HG02870 (cell line): ENCODE measurements around the gene RNASE8.
"Not testable (repeated sequence)": the region's sequence is repeated elsewhere in the genome, so short reads cannot be mapped to it uniquely, and the experiment has no call there.

Source experiments
- ATAC-seq: cut with Tn5 transposase; IDR thresholded peaks from one replicate; pipeline ENCODE4 v1.9.1; 2021; ENCODE audit warnings: mild to moderate bottlenecking, moderate library complexity; ENCODE audit not compliant: unreplicated experiment

RNASE8 gene

GRCh38 chr14:21057803-21058675, at the start of gene RNASE8:
RNASE8 (plus strand) TSS chr14:21057822; CDS start chr14:21057893, 71 bp downstream.
- ATAC-seq: no peak

- ATAC-seq: not testable (repeated sequence)
These were observed 47.9 kb upstream of the RNASE8 start for GRCh38 chr14:21009721-21010120.

GRCh38 chr14:21011136-21011535, 46.5 kb upstream of the RNASE8 start:
- ATAC-seq: no peak

GRCh38 chr14:21014761-21015190, 42.8 kb upstream of the RNASE8 start:
- ATAC-seq: no peak

- ATAC-seq: no peak
These were observed 42.3 kb upstream of the RNASE8 start for GRCh38 chr14:21015312-21015711.

- ATAC-seq: no peak
These were observed 41.0 kb upstream of the RNASE8 start for GRCh38 chr14:21016413-21017190.

GRCh38 chr14:21017528-21018245, 39.9 kb upstream of the RNASE8 start:
- ATAC-seq: no peak

GRCh38 chr14:21018286-21018685, 39.3 kb upstream of the RNASE8 start:
- ATAC-seq: no peak

GRCh38 chr14:21018781-21019180, 38.8 kb upstream of the RNASE8 start:
- ATAC-seq: no peak

GRCh38 chr14:21019366-21019765, 38.3 kb upstream of the RNASE8 start:
- ATAC-seq: no peak

GRCh38 chr14:21020977-21021545, 36.6 kb upstream of the RNASE8 start:
- ATAC-seq: no peak

- ATAC-seq: no peak
These were observed 34.9 kb upstream of the RNASE8 start for GRCh38 chr14:21022686-21023085.

- no peak for ATAC-seq
These were observed 34.4 kb upstream of the RNASE8 start for GRCh38 chr14:21023174-21023573.

- no peak for ATAC-seq
These were observed 33.6 kb upstream of the RNASE8 start for GRCh38 chr14:21023817-21024584.

- no peak for ATAC-seq
These were observed 32.8 kb upstream of the RNASE8 start, which contains the start of gene NDRG2 for GRCh38 chr14:21024585-21025370. NDRG2 (minus strand) TSS chr14:21025061; CDS start chr14:21023315, 1,746 bp downstream.

- no peak for ATAC-seq
These were observed 32.0 kb upstream of the RNASE8 start for GRCh38 chr14:21025371-21026273.

- no peak for ATAC-seq
These were observed 31.2 kb upstream of the RNASE8 start for GRCh38 chr14:21026274-21026987.

- no peak for ATAC-seq
These were observed 30.7 kb upstream of the RNASE8 start for GRCh38 chr14:21026988-21027315.
